Type B pancreatic cell (in vitro differentiated cells): Measurements from ENCODE around the gene HEBP1. TPM values are rescaled to one million over a fixed set of nuclear protein-coding genes. Genes with fewer than 3 reads are reported as not detected.
A peak's percentile ranks its signal among the peaks of the same experiment; 100 is the strongest.

Experiments
- DNase-seq: peaks from one replicate; pipeline ENCODE4 v3.0.0; 2021; ENCODE audit warnings: mixed read lengths; ENCODE audit not compliant: unreplicated experiment; ENCODE audit errors: extremely low spot score
- H3K27ac Mint-ChIP-seq: 2 replicates; pipeline ENCODE4 v1.8.0; 2021; ENCODE audit warnings: mild to moderate bottlenecking, mixed read lengths
- H3K27me3 Mint-ChIP-seq: 2 replicates; pipeline ENCODE4 v1.8.0; 2021; ENCODE audit warnings: mixed read lengths
- H3K36me3 Mint-ChIP-seq: 2 replicates; pipeline ENCODE4 v1.8.0; 2021; ENCODE audit warnings: mixed read lengths
- H3K4me1 Mint-ChIP-seq: one replicate; pipeline ENCODE4 v1.8.0; 2021; ENCODE audit warnings: mixed read lengths; ENCODE audit not compliant: unreplicated experiment
- H3K4me3 Mint-ChIP-seq: 2 replicates; pipeline ENCODE4 v1.8.0; 2021; ENCODE audit warnings: mild to moderate bottlenecking, mixed read lengths
- H3K9me3 Mint-ChIP-seq: 2 replicates; pipeline ENCODE4 v1.8.0; 2021; ENCODE audit warnings: mixed read lengths
- total RNA-seq: library from RNA; stranded (reverse); gene quantifications from 2 replicates; pipeline ENCODE4 v1.2.1, GENCODE V29; 2021; ENCODE audit warnings: low replicate concordance
- TF ChIP-seq, protein P1 (sequence below): fragments of 200-600 bp; sonication (generic); conservative IDR thresholded peaks from 2 replicates; pipeline ENCODE4 v1.5.0; 2021; ENCODE audit warnings: antibody characterized with exemption, mild to moderate bottlenecking

Gene HEBP1
- total RNA-seq, 1 donor from 2014 or later, result 66.4 TPM

DNA sequence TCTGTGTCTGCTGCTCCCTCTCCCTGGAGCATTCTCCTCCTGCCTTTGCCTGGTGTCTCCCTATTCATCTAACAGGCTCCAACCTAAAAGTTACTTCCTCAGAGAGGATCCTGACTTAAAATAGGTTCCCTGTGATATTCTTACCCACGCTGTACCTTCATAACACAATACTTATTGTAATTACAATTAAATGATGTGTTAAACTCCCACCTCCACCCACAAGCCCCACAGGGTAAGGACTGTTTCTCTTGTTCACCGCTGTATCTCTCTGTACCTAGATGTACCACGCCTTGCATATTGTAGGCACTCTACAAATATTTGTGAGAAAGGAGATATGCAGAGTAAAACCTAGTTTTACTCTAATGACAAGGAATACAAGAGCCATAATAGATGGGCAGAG lies 5.0 kb downstream of the HEBP1 start:
- Mint-ChIP-seq H3K27me3 (peaks cover 3% of the 10 kb centered on the region), H3K9me3 (no peaks in the 10 kb centered on the region), H3K27ac (no peak overlapping the region), H3K4me3 (no peak overlapping the region), H3K36me3 (peaks cover 49% of the 10 kb centered on the region), H3K4me1 (peaks cover 31% of the 10 kb centered on the region)
- TF ChIP-seq, protein P1, sequence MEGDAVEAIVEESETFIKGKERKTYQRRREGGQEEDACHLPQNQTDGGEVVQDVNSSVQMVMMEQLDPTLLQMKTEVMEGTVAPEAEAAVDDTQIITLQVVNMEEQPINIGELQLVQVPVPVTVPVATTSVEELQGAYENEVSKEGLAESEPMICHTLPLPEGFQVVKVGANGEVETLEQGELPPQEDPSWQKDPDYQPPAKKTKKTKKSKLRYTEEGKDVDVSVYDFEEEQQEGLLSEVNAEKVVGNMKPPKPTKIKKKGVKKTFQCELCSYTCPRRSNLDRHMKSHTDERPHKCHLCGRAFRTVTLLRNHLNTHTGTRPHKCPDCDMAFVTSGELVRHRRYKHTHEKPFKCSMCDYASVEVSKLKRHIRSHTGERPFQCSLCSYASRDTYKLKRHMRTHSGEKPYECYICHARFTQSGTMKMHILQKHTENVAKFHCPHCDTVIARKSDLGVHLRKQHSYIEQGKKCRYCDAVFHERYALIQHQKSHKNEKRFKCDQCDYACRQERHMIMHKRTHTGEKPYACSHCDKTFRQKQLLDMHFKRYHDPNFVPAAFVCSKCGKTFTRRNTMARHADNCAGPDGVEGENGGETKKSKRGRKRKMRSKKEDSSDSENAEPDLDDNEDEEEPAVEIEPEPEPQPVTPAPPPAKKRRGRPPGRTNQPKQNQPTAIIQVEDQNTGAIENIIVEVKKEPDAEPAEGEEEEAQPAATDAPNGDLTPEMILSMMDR, result no peak
- DNase-seq, result no peak

DNA sequence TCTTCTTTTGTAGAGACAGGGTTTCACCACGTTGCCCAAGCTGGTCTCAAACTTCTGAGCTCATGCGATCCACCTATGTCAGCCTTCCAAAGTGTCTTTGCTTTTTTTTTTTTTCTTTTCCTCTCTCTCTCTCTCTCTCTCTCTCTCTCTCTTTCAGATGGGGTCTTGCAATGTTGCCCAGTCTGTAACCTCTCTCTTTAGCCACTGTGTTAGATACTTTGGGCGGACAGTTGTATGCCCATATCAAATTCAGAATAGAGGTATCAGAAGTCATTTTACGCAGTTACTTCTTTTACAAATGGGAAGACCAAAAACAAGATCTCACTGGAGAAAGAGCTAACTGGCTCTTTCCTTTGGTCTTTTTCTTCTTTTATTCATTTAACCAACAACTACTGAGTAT lies 6.7 kb downstream of the HEBP1 start:
- Mint-ChIP-seq H3K27ac (no peak overlapping the region), H3K27me3 (peaks cover 3% of the 10 kb centered on the region), H3K36me3 (peaks cover 48% of the 10 kb centered on the region), H3K4me1 (peaks cover 24% of the 10 kb centered on the region), H3K9me3 (no peaks in the 10 kb centered on the region), H3K4me3 (no peak overlapping the region)
- TF ChIP-seq, protein P1, result no peak
- DNase-seq, result no peak

DNA sequence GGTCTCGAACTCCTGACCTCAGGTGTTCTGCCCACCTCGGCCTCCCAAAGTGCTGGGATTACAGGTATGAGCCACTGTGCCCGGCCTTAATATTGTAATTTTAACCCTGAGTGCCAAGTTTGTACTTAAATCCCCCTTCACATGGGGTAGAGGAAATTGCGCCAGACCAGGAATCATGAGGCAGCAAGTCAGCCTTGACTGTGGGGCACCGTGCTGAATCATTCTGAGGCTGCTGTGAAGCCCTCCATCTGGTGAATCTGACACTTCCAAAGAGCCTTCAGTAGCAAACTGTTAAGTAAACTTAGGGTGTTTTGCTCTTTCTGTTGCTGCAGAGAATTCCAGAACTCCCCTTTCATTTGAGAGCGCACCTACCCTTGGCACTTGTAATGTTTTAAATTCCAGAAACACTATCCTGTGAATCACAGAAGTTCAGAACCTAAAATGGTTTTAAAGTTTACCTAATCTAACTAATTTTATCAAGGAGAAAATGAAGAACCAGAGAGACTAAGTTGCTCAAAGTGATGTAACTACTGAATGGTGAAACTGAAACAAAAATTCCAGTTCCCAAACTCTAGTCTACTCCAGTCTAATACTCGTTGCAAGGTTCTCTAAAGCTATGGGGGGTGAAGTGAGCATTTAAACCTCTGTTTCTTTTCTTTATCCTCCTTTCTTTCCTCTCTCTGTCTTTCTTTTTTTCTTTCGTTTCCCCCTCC lies 7.5 kb downstream of the HEBP1 start:
- peaks cover 24% of the 10 kb centered on the region for H3K4me1 Mint-ChIP-seq
- peak overlapping the region; percentile 30 for H3K27ac Mint-ChIP-seq
- TF ChIP-seq, protein P1, result no peak
- H3K4me3 Mint-ChIP-seq, result no peak overlapping the region
- peaks cover 3% of the 10 kb centered on the region for H3K27me3 Mint-ChIP-seq
- no peak for DNase-seq
- peaks cover 44% of the 10 kb centered on the region for H3K36me3 Mint-ChIP-seq
- no peaks in the 10 kb centered on the region for H3K9me3 Mint-ChIP-seq

DNA sequence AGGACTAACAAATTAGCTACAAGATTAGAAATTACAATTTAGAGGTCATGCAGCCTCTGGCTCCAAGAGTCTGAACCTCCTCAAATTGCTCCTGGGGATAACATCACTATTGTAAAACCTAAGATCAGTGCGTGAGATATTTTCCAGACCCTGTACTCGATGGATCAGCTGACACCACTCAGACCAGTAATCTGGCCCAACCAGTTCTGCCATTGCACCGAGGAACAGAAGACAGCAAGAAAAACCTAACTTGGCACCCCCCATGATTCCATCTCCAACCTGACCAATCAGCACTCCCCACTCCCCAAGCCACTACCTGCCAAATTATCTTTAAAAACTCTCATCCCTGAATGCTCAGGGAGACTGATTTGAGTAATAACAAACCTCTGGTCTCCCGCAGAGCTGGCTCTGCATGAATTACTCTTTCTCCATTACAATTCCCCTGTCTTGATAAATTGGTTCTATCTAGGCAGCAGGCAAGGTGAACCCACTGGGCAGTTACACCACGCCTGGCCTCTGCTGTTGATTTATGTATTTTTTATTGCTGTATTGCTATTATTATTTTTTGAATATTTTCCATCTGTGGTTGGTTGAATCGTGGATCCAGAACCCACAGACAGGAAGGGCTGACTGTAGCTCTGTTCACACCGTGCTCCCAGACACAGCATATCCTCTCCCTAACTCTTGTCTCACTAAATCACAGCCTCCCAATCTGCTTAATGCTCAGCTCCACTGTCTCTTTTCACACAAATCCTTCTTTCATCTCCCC lies 9.2 kb downstream of the HEBP1 start:
- peak overlapping the region; percentile 75 for H3K27ac Mint-ChIP-seq
- H3K4me1 Mint-ChIP-seq, result peaks cover 18% of the 10 kb centered on the region
- H3K9me3 Mint-ChIP-seq, result no peaks in the 10 kb centered on the region
- no peaks in the 10 kb centered on the region for H3K27me3 Mint-ChIP-seq
- peak overlapping the region; percentile 40 for H3K4me3 Mint-ChIP-seq
- peaks cover 50% of the 10 kb centered on the region for H3K36me3 Mint-ChIP-seq
- no peak for DNase-seq
- TF ChIP-seq, protein P1, result no peak

DNA sequence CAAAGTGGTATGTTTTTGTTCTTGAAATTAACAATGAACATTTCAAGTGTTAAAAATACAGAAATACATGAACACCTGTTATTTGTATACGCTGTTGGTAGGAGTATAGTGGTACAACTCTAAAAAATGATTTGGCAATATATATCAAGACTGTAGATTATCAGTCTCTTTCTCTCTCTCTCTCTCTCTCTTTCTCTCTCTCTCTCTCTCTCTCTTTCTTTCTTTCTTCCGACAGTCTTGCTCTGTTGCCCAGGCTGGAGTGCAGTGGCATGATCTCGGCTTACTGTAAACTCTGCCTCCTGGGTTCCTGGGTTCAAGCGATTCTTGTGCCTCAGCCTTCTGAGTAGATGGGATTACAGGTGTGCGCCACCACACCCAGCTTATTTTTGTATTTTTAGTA lies 12.6 kb downstream of the HEBP1 start:
- TF ChIP-seq, protein P1, result no peak
- no peak overlapping the region for H3K27ac Mint-ChIP-seq
- H3K9me3 Mint-ChIP-seq, result no peaks in the 10 kb centered on the region
- H3K36me3 Mint-ChIP-seq, result peaks cover 50% of the 10 kb centered on the region
- no peaks in the 10 kb centered on the region for H3K27me3 Mint-ChIP-seq
- peaks cover 18% of the 10 kb centered on the region for H3K4me1 Mint-ChIP-seq
- no peak overlapping the region for H3K4me3 Mint-ChIP-seq
- no peak for DNase-seq
